ENCODE results near the gene GRID1.

The GRID1 gene

GRCh38 chr10:86230557-86231180 is 135.9 kb downstream of the GRID1 start:
- no peak for DNase-seq (ENCODE audit: low read depth, low spot score)

GRCh38 chr10:86229811-86230556 is 136.6 kb downstream of the GRID1 start:
- no peak for DNase-seq (ENCODE audit: low read depth, low spot score)

- DNase-seq (ENCODE audit: low read depth, low spot score): no peak
These were observed 137.2 kb downstream of the GRID1 start for GRCh38 chr10:86229376-86229775.

GRCh38 chr10:86227501-86228258 is 138.9 kb downstream of the GRID1 start:
- DNase-seq (ENCODE audit: low read depth, low spot score): no peak

- DNase-seq (ENCODE audit: low read depth, low spot score): no peak
These were observed 139.8 kb downstream of the GRID1 start for GRCh38 chr10:86226781-86227201.

GRCh38 chr10:86226016-86226415 is 140.6 kb downstream of the GRID1 start:
- no peak for DNase-seq (ENCODE audit: low read depth, low spot score)

- DNase-seq (ENCODE audit: low read depth, low spot score): no peak
These were observed 141.4 kb downstream of the GRID1 start for GRCh38 chr10:86225103-86225782.

GRCh38 chr10:86224354-86225102 is 142.1 kb downstream of the GRID1 start:
- DNase-seq (ENCODE audit: low read depth, low spot score): no peak

GRCh38 chr10:86223256-86223655 is 143.3 kb downstream of the GRID1 start:
- no peak for DNase-seq (ENCODE audit: low read depth, low spot score)

GRCh38 chr10:86222687-86223086 is 143.9 kb downstream of the GRID1 start:
- DNase-seq (ENCODE audit: low read depth, low spot score): no peak

- no peak for DNase-seq (ENCODE audit: low read depth, low spot score)
These were observed 144.3 kb downstream of the GRID1 start for GRCh38 chr10:86222336-86222650.

- DNase-seq (ENCODE audit: low read depth, low spot score): no peak
These were observed 144.9 kb downstream of the GRID1 start for GRCh38 chr10:86221442-86222335.

- DNase-seq (ENCODE audit: low read depth, low spot score): no peak
These were observed 146.0 kb downstream of the GRID1 start for GRCh38 chr10:86220626-86221025.

- no peak for DNase-seq (ENCODE audit: low read depth, low spot score)
These were observed 147.3 kb downstream of the GRID1 start for GRCh38 chr10:86219271-86219670.

- no peak for DNase-seq (ENCODE audit: low read depth, low spot score)
These were observed 147.8 kb downstream of the GRID1 start for GRCh38 chr10:86218842-86219241.

GRCh38 chr10:86218160-86218559 is 148.4 kb downstream of the GRID1 start:
- DNase-seq (ENCODE audit: low read depth, low spot score): no peak

- DNase-seq (ENCODE audit: low read depth, low spot score): no peak
These were observed 149.1 kb downstream of the GRID1 start for GRCh38 chr10:86217371-86218080.

GRCh38 chr10:86216886-86217285 is 149.7 kb downstream of the GRID1 start:
- no peak for DNase-seq (ENCODE audit: low read depth, low spot score)

GRCh38 chr10:86215712-86216111 is 150.9 kb downstream of the GRID1 start:
- no peak for DNase-seq (ENCODE audit: low read depth, low spot score)

- no peak for DNase-seq (ENCODE audit: low read depth, low spot score)
These were observed 151.5 kb downstream of the GRID1 start for GRCh38 chr10:86215046-86215445.
